ENCODE measurements around the gene MSI2. TPM values are rescaled to one million over a fixed set of nuclear protein-coding genes. Genes with fewer than 3 reads are reported as not detected.

Gene MSI2
- total RNA-seq, 1 donor from 2014 or later: 110 TPM

- intact Hi-C loops (cut with DNase I): no loop called here
- no peak for ATAC-seq (ENCODE audit: poor library complexity)
- no peak for DNase-seq
Measured at GRCh38 chr17:57370037-57370581, 113.8 kb downstream of the MSI2 start.

- intact Hi-C loops (cut with DNase I): no loop called here
- ATAC-seq (ENCODE audit: poor library complexity): no peak
- no peak for DNase-seq
Measured at GRCh38 chr17:57370619-57371018, 114.3 kb downstream of the MSI2 start.

GRCh38 chr17:57372156-57372555 lies 115.8 kb downstream of the MSI2 start:
- ATAC-seq (ENCODE audit: poor library complexity) (no peak), DNase-seq (no peak)
- intact Hi-C loops (cut with DNase I): no loop called here

GRCh38 chr17:57373048-57373447 lies 116.7 kb downstream of the MSI2 start:
- ATAC-seq (ENCODE audit: poor library complexity) (no peak), DNase-seq (no peak)
- intact Hi-C loops (cut with DNase I): no loop called here

- intact Hi-C loops (cut with DNase I): no loop called here
- no peak for ATAC-seq (ENCODE audit: poor library complexity)
- no peak for DNase-seq
Measured at GRCh38 chr17:57373756-57374155, 117.4 kb downstream of the MSI2 start.

GRCh38 chr17:57375040-57375769 lies 118.9 kb downstream of the MSI2 start:
- no peak for DNase-seq
- ATAC-seq (ENCODE audit: poor library complexity): no peak
- intact Hi-C loops (cut with DNase I): no loop called here

- intact Hi-C loops (cut with DNase I): no loop called here
- ATAC-seq (ENCODE audit: poor library complexity): no peak
- DNase-seq: no peak
Measured at GRCh38 chr17:57375770-57376225, 119.5 kb downstream of the MSI2 start.

- no peak for DNase-seq
- ATAC-seq (ENCODE audit: poor library complexity): peak; percentile 5
- intact Hi-C loops (cut with DNase I): no loop called here
Measured at GRCh38 chr17:57377094-57377493, 120.8 kb downstream of the MSI2 start.

GRCh38 chr17:57379237-57379894 lies 123.0 kb downstream of the MSI2 start:
- ATAC-seq (ENCODE audit: poor library complexity) (peak; percentile 90), DNase-seq (no peak)
- intact Hi-C loops (cut with DNase I): no loop called here

- ATAC-seq (ENCODE audit: poor library complexity) (peak; percentile 17), DNase-seq (no peak)
- intact Hi-C loops (cut with DNase I): no loop called here
Measured at GRCh38 chr17:57379895-57380434, 123.6 kb downstream of the MSI2 start.

- ATAC-seq (ENCODE audit: poor library complexity) (no peak), DNase-seq (no peak)
- intact Hi-C loops (cut with DNase I): no loop called here
Measured at GRCh38 chr17:57381498-57381897, 125.2 kb downstream of the MSI2 start.

GRCh38 chr17:57384219-57384618 lies 127.9 kb downstream of the MSI2 start:
- DNase-seq (no peak), ATAC-seq (ENCODE audit: poor library complexity) (no peak)
- intact Hi-C loops (cut with DNase I): no loop called here

- no peak for DNase-seq
- intact Hi-C loops (cut with DNase I): no loop called here
- ATAC-seq (ENCODE audit: poor library complexity): no peak
Measured at GRCh38 chr17:57385975-57386374, 129.7 kb downstream of the MSI2 start.

GRCh38 chr17:57387575-57387974 lies 131.3 kb downstream of the MSI2 start:
- intact Hi-C loops (cut with DNase I): no loop called here
- DNase-seq (no peak), ATAC-seq (ENCODE audit: poor library complexity) (no peak)

- intact Hi-C loops (cut with DNase I): no loop called here
- DNase-seq (no peak), ATAC-seq (ENCODE audit: poor library complexity) (no peak)
Measured at GRCh38 chr17:57388131-57388725, 131.9 kb downstream of the MSI2 start.

- DNase-seq: no peak
- intact Hi-C loops (cut with DNase I): no loop called here
- ATAC-seq (ENCODE audit: poor library complexity): no peak
Measured at GRCh38 chr17:57389473-57389872, 133.2 kb downstream of the MSI2 start.

- ATAC-seq (ENCODE audit: poor library complexity): no peak
- intact Hi-C loops (cut with DNase I): no loop called here
- DNase-seq: no peak
Measured at GRCh38 chr17:57391076-57391825, 134.9 kb downstream of the MSI2 start.

GRCh38 chr17:57391857-57392471 lies 135.6 kb downstream of the MSI2 start:
- ATAC-seq (ENCODE audit: poor library complexity): no peak
- no peak for DNase-seq
- intact Hi-C loops (cut with DNase I): no loop called here

Measured in Right ventricle myocardium superior (tissue), 1 donor.